HFF-Myc (cell line): ENCODE measurements around the gene TBRG4.

Source experiments
- DNase-seq: peaks from one replicate; pipeline ENCODE4 v3.0.0-alpha.2; 2011; ENCODE audit warnings: low read depth; ENCODE audit errors: extremely low read depth
- H3K4me3 ChIP-seq: replicated peaks from 2 replicates; pipeline ENCODE4 v1.5.1; 2011; ENCODE audit warnings: low read depth, mild to moderate bottlenecking, control low read depth, low read length
- CTCF ChIP-seq: IDR thresholded peaks from 2 replicates; pipeline ENCODE4 v1.5.1; 2012; ENCODE audit warnings: mild to moderate bottlenecking, low read depth, low read length, control low read depth; ENCODE audit errors: missing control alignments

TBRG4 gene

GRCh38 chr7:45080265-45080957, 31.1 kb downstream of the TBRG4 start:
- no peak overlapping the region for H3K4me3 ChIP-seq
- DNase-seq = no peak
- TF ChIP-seq CTCF = no peak

GRCh38 chr7:45078125-45078681, 33.3 kb downstream of the TBRG4 start:
- TF ChIP-seq CTCF = no peak

GRCh38 chr7:45077579-45077978, 33.9 kb downstream of the TBRG4 start:
- no peak for DNase-seq
- no peak for TF ChIP-seq CTCF
- no peak overlapping the region for H3K4me3 ChIP-seq

More at GRCh38 chr7:45078125-45078681, 33.3 kb downstream of the TBRG4 start:
- no peak for DNase-seq
- no peak overlapping the region for H3K4me3 ChIP-seq

- DNase-seq = no peak
- TF ChIP-seq CTCF = no peak
Observed at GRCh38 chr7:45076946-45077345, 34.6 kb downstream of the TBRG4 start.

GRCh38 chr7:45075871-45076796, 35.4 kb downstream of the TBRG4 start:
- no peak for TF ChIP-seq CTCF
- DNase-seq = no peak

More at GRCh38 chr7:45076946-45077345, 34.6 kb downstream of the TBRG4 start:
- H3K4me3 ChIP-seq = no peak overlapping the region

GRCh38 chr7:45075355-45075644, 36.2 kb downstream of the TBRG4 start:
- TF ChIP-seq CTCF = no peak
- no peak overlapping the region for H3K4me3 ChIP-seq
- no peak for DNase-seq

More at GRCh38 chr7:45075871-45076796, 35.4 kb downstream of the TBRG4 start:
- H3K4me3 ChIP-seq = no peak overlapping the region
